Activated T-cell treated with anti-CD3 and anti-CD28 coated beads for 24 hours (primary cell): Measurements from ENCODE around the gene KDR.

Experiments used
- DNase-seq: peaks from one replicate; pipeline ENCODE4 v3.0.0-alpha.2; 2020; ENCODE audit warnings: low read depth

Gene KDR

GRCh38 chr4:55123791-55124190 lies 1.6 kb downstream of the KDR start:
- DNase-seq, result no peak

GRCh38 chr4:55122235-55122634 lies 3.2 kb downstream of the KDR start:
- no peak for DNase-seq

GRCh38 chr4:55121246-55121645 lies 4.1 kb downstream of the KDR start:
- no peak for DNase-seq

GRCh38 chr4:55118397-55118796 lies 7.0 kb downstream of the KDR start:
- no peak for DNase-seq

- no peak for DNase-seq
Measured at GRCh38 chr4:55117511-55117910, 7.9 kb downstream of the KDR start.

GRCh38 chr4:55116450-55116849 lies 8.9 kb downstream of the KDR start:
- DNase-seq, result no peak

- DNase-seq, result no peak
Measured at GRCh38 chr4:55111601-55112000, 13.8 kb downstream of the KDR start.

- no peak for DNase-seq
Measured at GRCh38 chr4:55110131-55110530, 15.3 kb downstream of the KDR start.

GRCh38 chr4:55107054-55107453 lies 18.3 kb downstream of the KDR start:
- no peak for DNase-seq

GRCh38 chr4:55103224-55103623 lies 22.2 kb downstream of the KDR start:
- DNase-seq, result no peak

- no peak for DNase-seq
Measured at GRCh38 chr4:55099816-55100215, 25.6 kb downstream of the KDR start.

GRCh38 chr4:55098456-55099204 lies 26.8 kb downstream of the KDR start:
- no peak for DNase-seq

GRCh38 chr4:55096619-55097018 lies 28.8 kb downstream of the KDR start:
- DNase-seq, result no peak

GRCh38 chr4:55096045-55096444 lies 29.4 kb downstream of the KDR start:
- no peak for DNase-seq

- DNase-seq, result no peak
Measured at GRCh38 chr4:55092504-55092903, 32.9 kb downstream of the KDR start.

- DNase-seq, result no peak
Measured at GRCh38 chr4:55089916-55090315, 35.5 kb downstream of the KDR start.

- no peak for DNase-seq
Measured at GRCh38 chr4:55087913-55088260, 37.5 kb downstream of the KDR start.

- DNase-seq, result no peak
Measured at GRCh38 chr4:55087009-55087912, 38.1 kb downstream of the KDR start.

GRCh38 chr4:55086578-55086977 lies 38.8 kb downstream of the KDR start:
- no peak for DNase-seq

GRCh38 chr4:55083735-55084134 lies 41.7 kb downstream of the KDR start:
- DNase-seq, result no peak

- no peak for DNase-seq
Measured at GRCh38 chr4:55082756-55083155, 42.6 kb downstream of the KDR start.

- no peak for DNase-seq
Measured at GRCh38 chr4:55080174-55080865, 45.1 kb downstream of the KDR start.
